ENCODE results near the gene SLC2A6.

DNA sequence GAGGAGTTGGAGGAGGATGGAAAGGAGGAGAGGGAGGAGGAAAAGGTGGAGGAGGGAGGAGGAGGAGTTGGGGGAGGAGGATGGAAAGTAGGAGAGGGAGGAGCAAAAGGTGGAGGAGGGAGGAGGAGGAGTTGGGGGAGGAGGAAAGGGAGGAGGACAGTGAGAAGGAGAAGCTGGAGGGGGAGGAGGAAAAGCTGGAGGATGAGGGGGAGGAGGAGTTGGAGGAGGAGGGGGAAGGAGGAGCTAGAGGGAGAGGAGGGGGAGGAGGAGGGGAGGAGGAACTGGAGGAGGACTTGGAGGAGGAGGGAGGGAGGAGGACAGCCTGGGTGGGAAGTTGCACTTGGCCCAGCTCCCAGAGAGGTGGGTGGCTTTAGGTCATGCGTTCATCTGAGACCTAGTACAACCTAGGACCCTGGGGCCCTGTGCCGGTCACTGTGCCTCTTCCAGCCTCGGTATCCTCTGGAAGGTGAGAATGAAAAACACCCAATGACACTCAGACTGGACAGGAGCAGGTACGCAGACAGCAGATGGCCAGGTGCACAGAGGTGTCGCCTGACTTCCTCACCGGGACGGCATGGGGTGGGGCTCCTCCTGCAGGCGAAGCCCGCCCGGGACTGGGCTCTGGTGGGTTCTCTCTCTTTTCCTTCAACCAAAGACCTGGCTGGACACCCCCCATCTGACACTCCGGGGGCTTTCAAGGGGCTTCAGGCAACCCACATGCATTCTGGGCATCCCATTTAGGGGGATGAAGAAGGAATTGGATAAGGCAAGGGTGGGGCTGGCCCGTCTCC is 12.2 kb upstream of the SLC2A6 start:
- TF ChIP-seq, protein P1, sequence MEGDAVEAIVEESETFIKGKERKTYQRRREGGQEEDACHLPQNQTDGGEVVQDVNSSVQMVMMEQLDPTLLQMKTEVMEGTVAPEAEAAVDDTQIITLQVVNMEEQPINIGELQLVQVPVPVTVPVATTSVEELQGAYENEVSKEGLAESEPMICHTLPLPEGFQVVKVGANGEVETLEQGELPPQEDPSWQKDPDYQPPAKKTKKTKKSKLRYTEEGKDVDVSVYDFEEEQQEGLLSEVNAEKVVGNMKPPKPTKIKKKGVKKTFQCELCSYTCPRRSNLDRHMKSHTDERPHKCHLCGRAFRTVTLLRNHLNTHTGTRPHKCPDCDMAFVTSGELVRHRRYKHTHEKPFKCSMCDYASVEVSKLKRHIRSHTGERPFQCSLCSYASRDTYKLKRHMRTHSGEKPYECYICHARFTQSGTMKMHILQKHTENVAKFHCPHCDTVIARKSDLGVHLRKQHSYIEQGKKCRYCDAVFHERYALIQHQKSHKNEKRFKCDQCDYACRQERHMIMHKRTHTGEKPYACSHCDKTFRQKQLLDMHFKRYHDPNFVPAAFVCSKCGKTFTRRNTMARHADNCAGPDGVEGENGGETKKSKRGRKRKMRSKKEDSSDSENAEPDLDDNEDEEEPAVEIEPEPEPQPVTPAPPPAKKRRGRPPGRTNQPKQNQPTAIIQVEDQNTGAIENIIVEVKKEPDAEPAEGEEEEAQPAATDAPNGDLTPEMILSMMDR (IDR thresholded peaks at IDR 0.05; ENCODE audit: poor library complexity) = no peak
- no peak for TF ChIP-seq EZH2 (IDR thresholded peaks at IDR 0.05; ENCODE audit: borderline replicate concordance)
- no peak for TF ChIP-seq EZH2phosphoT487 (IDR thresholded peaks at IDR 0.05; ENCODE audit: low read depth, severe bottlenecking, unreplicated experiment)
